Melanocyte of skin (primary cell): ENCODE measurements around the gene FCN2. TPM values are rescaled to one million over a fixed set of nuclear protein-coding genes. Genes with fewer than 3 reads are reported as not detected.

ENCODE experiments used
- small RNA-seq, 2 donors: library from RNA; depleted of rRNA; stranded (forward); fragments of <200 nt; gene quantifications; one replicate each; pipeline ENCODE3, GENCODE V24; 2012
- total RNA-seq, 2 donors: library from RNA; depleted of rRNA; stranded (reverse); fragments of >200 nt; gene quantifications; 2 replicates each; pipeline ENCODE4 v1.2.3, GENCODE V29; 2012

FCN2 gene
- total RNA-seq, result not detected

GRCh38 chr9:134880484-134881312, at the start of gene FCN2:
Gene FCN2 (plus strand): TSS chr9:134880810. CDS start chr9:134880822, 12 bp downstream.

GRCh38 chr9:134917431-134918373, 37.1 kb downstream of the FCN2 start, which contains the start of gene FCN1:
Gene FCN1 (minus strand): TSS chr9:134917912. CDS start chr9:134917871, 41 bp downstream.

Small RNA genes within 50 kb of the gene (small RNA-seq; reads per million reads assigned to genes)
- gene AL603650.1, result 0 reads per million in 2 donors
- gene MIR3689A, result 0 reads per million in 2 donors
- gene MIR3689B, result 0 reads per million in 2 donors
- gene MIR3689C, result 0 reads per million in 2 donors
- gene MIR3689D1, result 0 reads per million in 2 donors
- 0 reads per million in 2 donors for gene MIR3689D2
- gene MIR3689E, result 0 reads per million in 2 donors
- 0 reads per million in 2 donors for gene MIR3689F

Other genes with a start within 250 kb of the FCN2 start
- gene COL5A1, start 239.0 kb upstream of the FCN2 start, total RNA-seq, result 1 to 10 TPM in 1 of 2 donors, under 1 TPM in 1; 0.69 to 3.0 TPM
- not detected for gene FCN1, start 37.1 kb downstream of the FCN2 start, total RNA-seq
- gene OLFM1, start 206.9 kb downstream of the FCN2 start, total RNA-seq, result 10 to 100 TPM; 15.3 to 22.7 TPM